ENCODE data around the gene CYSTM1. TPM values are rescaled to one million over a fixed set of nuclear protein-coding genes. Genes with fewer than 3 reads are reported as not detected.

CYSTM1 gene
- total and polyA plus RNA-seq, 2 of the 8 experiments (the other 6 are each of a cell fraction or from before 2014, with no cell fraction given) = 25.0 to 47.8 TPM

DNA sequence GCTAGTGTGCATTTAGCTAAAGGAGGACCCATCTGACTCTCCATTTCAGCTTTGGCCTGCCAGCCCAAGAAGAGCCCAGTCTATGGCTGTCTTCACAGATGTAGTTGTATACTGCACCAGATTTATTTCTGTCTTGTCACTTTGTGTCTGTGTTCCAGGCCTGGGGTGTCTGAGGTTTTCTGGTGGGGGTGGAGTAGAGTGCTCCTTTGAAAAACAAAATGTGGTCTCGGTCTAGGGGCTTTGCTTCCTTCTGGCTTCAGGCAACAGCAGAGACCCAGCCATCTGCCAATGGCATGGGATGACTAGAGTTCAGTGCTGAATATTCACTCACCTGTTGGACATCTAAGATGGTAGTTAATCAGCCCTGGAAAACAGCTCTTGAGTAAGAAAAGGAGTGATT, 38.4 kb upstream of the CYSTM1 start (continued):
- no peak for TF ChIP-seq RXRA (IDR thresholded peaks at IDR 0.05; ENCODE audit: insufficient read depth, low read depth, low read length)
- TF ChIP-seq RAD21 (IDR thresholded peaks at IDR 0.05 in 1 of 2, conservative IDR thresholded peaks at IDR 0.05 in 1 of 2; ENCODE audit: low read depth in 2 of 2, low read length in 2 of 2) = no peak
- TF ChIP-seq RFX5 (IDR thresholded peaks at IDR 0.05; ENCODE audit: borderline replicate concordance, low read depth, low read length) = no peak

Data from H1 (cell line).